ENCODE results near the gene MAST4.

The MAST4 gene

DNA sequence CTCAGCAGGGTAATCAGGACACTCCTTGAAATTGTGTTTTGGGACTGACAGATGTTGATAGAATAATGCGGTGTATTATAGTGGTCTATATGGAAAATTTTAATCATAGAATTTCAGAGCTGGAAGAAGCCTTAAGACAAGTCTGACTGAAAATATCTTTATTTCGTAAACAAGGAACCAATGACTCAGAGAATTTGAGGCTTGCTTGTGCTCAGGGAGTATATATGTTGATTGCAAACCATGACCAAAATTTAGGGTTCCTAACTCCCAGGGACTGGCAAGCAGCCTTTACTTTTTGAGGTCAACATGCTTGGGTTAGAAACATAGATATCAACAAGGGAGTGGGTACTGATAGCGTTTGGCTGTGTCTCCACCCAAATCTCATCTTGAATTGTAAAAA, 313.2 kb downstream of the MAST4 start:
- DNase-seq (ENCODE audit: low read depth), result no peak

DNA sequence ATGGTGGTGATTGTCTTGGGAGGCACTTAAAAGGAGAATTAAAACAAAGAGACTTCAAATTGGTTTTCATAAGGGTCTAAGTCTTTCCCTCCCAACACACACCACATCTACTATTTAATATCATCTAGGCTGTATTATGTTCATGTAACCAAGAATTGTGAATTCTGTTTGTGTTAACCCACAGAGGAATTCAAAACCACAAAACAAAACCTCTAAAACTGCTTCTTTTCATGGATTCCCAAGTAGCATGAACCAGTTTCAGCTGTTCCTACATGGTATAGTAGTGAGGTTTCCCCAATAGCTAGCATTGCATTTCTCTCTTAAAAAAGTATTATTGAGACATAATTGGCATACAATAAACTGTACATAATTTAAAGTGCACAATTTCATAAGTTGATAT, 316.6 kb downstream of the MAST4 start:
- DNase-seq (ENCODE audit: low read depth), result no peak

DNA sequence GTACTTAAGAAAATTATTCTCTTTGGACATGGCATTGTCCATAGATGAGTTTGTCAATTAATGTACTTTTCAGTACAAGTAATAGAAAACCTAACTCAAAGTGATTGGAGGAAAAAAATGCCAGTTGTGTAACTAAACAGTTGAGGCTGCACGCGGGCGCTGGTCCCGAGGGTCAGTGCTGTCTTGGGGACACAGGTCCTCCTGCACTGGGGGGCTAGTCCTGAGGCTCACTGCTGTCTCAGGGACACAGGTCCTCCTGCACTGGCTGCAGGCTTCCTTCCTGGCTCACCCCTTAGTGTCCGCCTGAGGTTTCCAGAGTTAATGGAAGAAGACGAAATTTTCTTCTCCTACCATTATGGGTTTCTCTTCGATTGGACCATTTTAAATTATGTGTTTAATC, 319.3 kb downstream of the MAST4 start:
- no peak for DNase-seq (ENCODE audit: low read depth)

DNA sequence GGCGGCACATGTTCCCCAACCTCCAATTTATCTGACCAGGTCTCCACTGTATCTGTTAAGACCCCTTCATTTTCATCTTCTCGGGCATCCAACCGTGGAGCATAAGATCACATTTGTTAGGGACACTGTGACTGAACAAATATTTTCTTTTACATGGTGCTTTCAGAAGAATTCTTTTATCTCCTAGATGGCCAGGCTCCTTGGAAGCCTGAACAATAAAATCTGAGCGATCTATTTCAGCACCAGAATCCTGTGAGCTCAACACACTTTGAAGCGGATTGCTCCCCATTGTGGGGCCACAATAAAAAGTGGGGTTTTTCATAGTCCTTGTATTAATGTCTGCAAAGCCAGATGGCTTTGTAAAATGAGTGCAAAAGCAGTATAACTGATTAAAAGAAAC, 326.7 kb downstream of the MAST4 start:
- DNase-seq (ENCODE audit: low read depth), result no peak

DNA sequence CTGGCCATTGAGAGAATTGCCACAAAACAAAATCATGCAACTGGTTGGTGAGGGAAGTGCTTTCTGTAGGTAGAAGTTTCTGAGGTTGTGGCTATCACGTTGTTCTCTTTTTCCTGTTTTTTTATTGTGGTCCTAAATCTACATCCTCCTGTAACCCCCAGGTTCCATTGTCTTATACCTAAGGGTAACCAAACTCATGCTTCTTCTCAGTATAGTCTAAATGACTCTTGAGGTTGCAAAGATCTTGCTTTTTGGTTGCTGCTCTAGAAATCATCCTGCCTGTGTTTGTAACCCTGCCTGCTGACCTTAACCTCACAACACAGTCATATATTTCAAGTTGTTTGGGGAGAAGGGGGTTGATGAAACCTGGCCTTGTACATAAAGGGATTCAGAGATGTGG, 327.3 kb downstream of the MAST4 start:
- no peak for DNase-seq (ENCODE audit: low read depth)

DNA sequence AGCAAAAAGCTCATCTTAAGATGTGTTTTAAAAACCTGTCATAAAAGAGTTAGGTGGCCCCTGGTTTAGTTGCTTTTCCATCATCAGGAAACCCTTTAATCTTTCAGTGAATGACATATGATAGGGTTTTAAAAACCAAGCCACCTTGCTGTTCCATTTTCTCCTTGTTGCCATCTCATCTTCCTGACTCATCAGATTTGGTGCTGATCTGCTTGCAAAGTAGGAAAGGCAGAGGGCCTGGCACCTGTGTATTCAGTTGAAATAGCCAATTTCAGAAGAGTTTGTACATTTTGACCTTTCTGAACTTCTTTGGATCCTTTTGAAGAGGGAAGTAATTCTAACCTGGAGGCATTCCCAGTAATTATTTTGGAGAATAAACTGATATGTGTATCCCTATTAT, 327.7 kb downstream of the MAST4 start:
- DNase-seq (ENCODE audit: low read depth), result no peak

DNA sequence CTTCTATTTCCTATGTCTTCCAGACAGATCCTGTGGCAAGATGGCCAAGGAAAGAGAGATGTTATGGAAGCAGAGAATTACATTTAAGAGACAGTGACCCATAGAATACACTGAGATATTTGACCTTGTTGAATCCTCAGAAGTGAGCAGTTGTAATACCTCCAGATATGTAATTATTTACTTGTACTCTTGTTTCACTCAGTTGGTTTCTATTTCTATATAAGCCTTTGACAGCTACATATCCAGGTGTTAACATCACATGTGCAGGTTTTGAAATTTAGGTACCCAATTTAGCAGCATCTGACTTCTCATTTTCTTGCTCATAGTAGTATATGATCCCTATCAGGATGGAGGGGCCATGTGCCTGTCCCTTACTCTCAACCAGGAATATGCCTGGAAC, 330.9 kb downstream of the MAST4 start:
- DNase-seq (ENCODE audit: low read depth), result no peak

DNA sequence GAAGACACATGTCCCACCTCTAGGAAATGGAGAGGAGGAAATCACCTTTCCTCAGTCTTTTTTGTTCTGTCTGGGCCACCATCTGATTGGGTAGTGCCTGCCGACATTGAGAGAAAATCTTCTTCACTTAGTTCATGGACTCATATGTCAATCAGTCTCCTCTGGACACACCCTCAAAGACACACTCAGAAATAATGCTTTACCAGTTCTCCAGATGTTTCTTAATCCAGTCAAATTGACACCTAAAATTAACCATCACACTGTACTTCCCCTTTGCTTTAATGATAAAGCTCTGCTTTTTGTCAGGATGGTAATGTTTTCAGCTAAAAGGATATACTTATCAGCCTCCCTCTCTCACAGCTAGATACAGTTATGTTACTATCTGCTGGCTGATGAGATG, 333.1 kb downstream of the MAST4 start:
- no peak for DNase-seq (ENCODE audit: low read depth)

DNA sequence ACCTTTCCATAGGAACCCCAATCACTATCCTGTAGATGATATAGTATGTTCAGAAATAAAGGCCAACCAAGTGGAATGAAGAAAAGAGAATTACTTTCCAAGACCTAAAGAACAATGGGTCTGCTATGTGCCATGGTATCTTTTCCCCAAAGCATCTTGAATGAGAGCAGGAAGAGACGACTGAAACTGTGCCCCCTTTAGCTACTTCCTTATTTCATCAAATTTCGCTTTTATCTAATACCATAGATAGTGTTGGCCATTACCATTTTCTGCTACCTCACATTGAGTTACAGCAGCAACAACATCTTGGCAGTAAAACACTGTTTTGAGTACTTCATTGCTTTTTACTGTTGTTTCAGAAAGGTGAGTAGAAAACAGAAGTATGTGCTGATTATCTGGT, 333.8 kb downstream of the MAST4 start:
- DNase-seq (ENCODE audit: low read depth), result no peak

DNA sequence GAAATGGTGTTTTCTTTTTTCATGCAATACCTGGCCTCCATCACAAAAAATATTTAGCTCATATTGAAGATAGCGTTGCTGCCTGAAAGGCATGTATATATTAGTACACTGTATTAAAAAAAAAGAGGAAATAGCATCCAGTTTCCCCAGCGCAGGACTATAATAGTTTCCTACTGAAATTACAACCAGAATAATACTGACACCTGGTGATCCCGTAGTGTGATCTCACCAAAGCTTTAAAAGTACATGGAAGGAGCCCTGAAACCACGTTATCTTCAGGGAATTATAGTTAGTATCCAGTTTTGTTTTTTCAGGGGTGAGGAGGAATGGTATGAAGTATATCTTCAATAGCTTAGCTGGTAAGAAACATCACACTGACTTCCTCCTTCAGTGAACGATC, 335.5 kb downstream of the MAST4 start:
- no peak for DNase-seq (ENCODE audit: low read depth)

DNA sequence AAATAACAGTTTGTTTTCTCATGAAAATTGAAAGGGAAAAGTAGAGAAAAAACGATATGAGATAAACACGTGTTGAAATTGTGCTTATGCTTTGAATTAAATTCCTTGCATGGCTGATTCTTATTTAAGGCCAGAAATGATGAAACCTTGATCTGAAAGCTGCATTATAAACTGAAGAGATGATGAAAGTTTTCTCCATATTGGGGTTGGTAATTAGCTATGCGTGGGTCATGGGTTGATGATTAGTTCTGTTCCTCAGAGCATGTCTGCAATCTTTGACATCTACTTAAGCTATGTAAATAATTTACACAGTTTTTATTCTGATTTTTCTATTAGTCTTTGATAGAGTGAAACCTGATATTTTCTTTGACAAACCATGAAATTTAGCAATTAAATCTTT, 336.3 kb downstream of the MAST4 start:
- no peak for DNase-seq (ENCODE audit: low read depth)

DNA sequence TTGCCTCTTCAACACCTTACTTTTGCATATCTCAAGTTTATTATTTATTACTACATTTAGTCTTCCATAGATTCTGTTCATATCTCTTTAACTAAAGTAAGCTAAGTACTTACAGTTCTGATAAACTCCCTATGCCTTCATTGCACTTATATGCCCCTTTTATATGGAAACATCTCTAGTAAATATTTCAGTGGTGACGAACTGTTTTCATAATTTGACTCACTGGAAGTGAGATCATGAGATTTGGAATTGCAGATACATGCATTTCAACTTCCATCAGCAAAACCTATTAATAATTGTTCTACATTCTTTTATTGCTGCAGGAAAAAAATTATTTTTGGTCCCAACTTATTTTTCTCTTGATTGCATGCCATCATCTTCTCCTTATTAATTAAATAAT, 336.9 kb downstream of the MAST4 start:
- peak; percentile 23 for DNase-seq (ENCODE audit: low read depth)

DNA sequence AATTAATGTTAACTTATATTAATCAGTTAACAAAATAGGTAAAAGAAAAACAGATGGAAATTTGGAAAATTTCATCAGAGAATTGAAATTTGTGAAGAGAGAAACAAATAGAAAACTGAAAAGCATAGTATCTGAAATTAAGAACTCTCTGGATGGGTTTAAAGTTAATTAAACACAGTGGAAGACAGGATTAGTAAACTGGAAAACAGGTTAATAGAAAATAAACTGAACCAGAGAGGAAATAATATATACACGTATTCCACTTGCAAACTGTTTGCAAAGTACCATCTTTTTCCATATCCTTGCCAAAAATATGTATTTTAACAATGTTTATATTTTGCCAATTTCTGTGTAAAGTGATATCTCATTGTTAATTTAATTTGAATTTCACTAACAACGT, 342.9 kb downstream of the MAST4 start:
- no peak for DNase-seq (ENCODE audit: low read depth)

DNA sequence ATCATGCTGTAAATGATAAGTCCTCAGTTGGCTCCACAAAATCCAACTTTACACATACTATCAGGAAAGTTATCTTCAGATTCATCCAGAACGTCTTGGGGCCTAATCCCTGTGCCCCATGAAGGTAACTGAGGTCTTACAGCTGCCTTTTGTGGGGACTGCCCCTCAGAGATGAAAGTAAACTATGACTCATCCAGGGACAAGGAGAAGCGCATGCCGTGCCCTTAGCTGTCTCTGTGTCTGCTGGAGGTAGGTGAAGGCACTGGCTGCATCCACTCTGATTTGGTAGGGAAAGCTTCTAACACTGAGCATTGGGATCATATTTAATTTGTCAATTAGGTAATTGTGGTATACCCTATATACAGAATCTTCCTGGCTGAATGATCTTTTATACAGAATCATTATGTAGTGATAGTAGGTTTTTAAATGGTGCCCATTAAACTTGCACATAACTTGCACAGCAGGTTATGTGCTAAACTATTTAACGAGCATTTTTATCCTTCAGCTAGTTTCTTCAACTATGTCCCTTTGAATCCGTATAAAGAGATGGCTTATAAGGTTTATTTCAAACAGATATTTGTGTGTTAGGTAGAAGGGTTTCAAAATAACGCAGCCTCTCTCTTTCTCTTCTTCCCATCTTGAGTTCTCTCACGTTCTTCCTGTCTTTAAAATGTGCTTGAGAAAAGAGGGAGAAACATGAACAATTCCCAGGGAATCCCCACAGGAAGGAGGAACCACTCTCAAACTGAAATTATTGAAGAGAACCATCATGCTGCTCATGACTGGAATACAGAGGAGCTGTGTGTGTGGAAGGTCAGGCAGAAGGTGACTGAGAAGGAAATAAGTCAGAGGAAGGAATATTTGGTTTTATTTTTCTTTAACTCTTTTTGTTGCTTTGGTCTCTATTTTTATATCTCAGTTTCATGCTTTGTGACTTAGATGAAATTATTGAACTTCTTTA, 349.5 kb downstream of the MAST4 start:
- no peak for DNase-seq (ENCODE audit: low read depth)

DNA sequence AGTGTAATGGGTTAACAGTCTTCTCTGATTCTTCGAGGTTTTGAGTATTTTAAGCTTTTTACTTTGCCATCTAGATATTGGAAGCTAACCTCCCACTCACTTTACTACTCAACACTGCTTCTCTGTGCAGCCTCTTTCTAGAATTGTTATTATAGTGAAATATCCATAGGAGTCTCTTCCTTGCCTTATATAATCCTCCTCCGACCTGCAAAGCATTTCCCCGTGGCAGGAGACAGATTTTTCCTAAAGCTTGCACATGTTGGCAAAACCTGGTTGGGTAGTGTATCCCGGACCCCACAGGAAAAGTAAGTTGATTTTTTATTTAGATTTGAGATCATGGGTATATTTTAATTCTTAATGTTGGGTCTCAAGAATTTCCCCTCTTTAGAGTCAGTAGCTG, 351.3 kb downstream of the MAST4 start:
- DNase-seq (ENCODE audit: low read depth), result no peak

DNA sequence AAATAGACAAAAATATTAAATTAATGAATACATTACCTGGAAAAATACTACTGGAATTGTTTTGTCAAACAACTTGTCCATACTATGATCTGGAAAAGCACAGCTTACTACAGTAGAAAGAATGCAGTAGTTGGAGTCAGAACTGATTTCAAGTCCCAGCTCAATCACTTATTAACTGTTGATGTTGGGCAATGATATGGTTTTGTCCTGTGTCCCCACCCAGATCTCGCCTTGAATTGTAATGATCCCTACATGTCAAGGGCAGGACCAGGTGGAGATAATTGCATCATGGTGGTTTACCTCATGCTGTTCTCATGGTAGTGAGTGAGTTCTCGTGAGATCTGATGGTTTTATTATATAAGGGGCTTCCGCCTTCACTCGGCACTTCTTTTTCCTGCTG, 352.9 kb downstream of the MAST4 start:
- DNase-seq (ENCODE audit: low read depth), result no peak

DNA sequence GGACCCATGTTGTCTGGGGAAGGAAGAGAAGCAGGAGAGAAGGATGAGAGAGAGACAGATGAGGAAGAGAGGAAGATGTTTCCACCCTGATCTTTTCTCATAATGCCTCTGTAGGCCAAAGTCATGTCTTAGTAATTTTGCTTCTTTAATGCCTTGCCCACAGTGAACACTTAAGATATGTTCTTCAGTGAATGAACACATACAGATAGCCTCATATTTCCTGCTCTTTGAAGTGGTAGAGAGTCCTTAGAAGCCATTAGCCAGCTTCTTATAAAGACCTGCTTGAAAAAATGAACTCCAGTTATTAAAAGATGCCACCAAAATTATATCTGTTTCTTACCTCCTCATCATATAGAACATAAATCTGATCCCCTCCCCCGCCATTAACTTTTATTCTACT, 356.0 kb downstream of the MAST4 start:
- DNase-seq (ENCODE audit: low read depth), result no peak

DNA sequence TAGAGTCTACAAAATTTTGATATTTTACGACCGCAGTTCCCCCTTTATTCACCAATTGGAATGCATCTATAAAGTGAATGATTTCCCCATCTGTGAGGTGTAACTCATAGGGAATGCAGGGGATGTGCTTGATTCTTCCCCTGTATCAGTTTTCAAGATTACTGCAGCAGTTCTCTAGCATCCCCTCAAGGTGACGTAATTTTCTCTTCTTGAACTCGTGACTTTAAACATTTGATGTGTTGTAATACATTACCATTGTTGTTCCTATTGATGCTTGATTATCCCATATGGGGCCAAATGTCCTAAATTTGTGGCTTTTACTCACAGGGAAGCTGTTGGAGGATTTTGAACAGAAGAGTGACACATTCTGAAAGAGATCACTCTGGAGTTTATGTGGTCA, 360.2 kb downstream of the MAST4 start:
- DNase-seq (ENCODE audit: low read depth), result no peak

DNA sequence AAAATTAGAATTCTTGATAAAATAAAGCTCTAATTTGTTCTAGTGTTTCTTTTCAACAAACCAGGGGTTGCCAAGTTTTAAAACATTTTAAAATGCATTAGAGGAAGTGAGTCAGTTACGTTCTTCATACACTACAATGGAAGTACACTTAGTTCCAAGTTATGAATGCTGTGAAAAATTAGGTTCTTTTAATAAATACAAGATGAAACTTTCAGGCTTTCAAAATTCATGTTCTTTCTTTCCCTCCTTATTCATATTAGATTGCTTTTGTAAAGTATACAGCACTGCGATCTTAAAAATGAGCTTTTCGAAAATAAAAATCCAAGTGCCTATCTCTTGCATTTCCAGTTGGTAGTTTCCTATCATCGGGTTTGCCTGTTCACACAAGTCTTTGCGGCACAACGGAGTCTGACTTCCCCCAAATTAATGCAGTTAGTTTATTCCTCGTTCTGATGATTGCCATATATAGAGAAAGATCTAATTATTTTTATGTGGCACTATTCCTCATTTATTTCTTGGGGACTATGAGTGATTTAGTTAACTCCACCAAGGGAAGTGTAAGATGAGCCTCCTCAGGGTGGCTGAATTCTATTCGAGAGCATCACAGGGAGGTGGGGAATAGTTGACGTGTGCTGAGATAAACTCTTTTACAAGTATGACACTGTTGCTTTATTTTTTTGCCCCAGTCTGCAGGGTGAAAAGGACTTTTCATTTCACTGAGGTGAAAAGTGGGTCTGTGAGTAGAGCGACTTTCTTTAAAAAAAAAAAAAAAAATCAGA, 362.2 kb downstream of the MAST4 start:
- no peak for DNase-seq (ENCODE audit: low read depth)

DNA sequence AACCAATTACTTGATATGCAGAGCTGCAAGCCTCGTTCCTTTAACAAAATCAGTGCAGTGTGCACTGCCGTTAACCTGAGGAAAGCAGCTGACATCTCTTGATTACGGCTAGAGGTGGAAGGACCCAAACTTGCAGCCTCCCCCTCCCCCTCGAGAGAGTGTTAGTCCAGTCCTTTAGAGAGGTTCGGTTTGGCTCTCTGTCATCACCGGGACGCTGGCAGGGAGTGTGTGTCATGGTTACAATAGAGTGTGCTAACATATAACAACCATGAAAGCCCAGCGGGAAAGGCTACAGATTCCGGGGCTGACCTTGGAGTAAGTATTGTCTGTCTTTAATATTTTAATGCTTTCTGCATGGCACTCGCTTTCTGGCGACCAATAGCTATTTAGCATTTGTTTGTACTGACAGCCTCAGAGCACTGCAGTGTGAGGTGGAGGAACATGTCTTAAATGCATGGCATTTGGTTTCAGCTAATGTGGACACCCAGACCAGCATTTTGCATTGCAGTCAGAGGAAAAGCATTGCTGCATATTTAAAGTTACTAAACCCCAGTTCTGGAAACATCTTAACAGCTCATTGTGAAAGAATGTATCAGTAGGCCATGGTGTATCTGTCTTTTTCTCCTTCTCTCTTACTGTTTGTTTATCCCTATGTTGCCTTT, 362.9 kb downstream of the MAST4 start:
- DNase-seq (ENCODE audit: low read depth), result no peak

DNA sequence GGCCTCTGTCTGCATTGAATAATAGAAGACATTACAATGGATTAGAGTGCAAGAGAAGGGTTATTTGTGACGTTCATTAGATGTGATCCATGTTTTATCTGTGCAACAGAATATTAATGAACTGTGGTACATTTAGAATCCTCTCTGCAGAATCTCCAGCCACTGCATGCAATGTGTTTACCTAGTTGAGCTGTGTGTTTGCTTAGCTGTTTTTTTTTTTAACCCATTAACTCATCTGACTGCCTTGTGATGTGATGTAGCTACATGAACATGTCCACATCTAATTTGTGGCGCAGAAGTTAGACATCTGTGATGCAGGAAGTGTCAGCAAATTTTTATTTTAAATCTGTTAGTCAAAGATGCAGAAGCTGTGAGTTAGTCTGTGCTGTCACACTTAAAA, 363.5 kb downstream of the MAST4 start:
- no peak for DNase-seq (ENCODE audit: low read depth)

DNA sequence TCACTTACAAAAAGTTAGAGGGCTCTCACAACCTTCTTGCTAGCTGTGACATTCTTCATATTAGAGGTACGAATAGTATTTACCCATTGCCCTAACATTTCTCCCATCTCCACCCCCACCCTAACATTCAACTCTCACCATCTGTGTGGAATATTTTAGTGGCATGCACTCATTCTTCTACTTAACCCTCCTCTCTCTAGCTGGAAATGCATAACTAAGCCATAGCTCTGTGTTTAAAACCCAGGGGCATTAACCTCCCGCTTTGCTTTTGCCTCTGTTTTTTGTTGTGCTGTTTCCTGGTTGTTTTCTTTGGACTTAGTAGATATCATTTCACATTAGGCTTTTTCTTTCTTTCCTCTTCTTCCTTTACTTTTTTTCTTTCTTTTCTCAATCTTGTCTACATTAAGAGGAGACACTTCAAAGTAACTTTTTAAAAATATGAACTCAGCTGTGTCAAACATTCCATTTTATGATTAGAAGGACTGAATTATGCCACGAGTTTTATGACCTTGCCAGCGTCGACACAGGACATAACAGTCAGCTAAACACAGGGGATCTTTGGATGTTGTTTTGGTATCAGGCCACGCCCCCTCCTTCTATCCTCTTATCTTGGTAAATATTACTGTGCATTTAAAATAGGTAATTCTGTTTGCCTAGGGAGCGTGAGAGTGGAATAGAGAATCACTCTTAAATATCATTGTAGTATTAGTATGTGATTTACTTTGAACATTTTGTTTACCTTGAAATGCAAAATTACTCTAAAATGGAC, 364.4 kb downstream of the MAST4 start:
- no peak for DNase-seq (ENCODE audit: low read depth)
